Mesendoderm (in vitro differentiated cells): ENCODE results near the gene PPFIA2.

ENCODE experiments used
- DNase-seq: peaks from one replicate; pipeline ENCODE4 v3.0.0; 2013
- H2AK5ac ChIP-seq: 2 replicates; pipeline ENCODE4 v1.6.1; 2013; ENCODE audit warnings: low read length, inconsistent platforms
- H2BK120ac ChIP-seq: 2 replicates; pipeline ENCODE4 v1.6.1; 2013; ENCODE audit warnings: low read depth, mild to moderate bottlenecking, low read length, moderate library complexity, mixed read lengths
- H2BK15ac ChIP-seq: replicated peaks from 2 replicates; pipeline ENCODE4 v1.6.1; 2013; ENCODE audit warnings: low read depth, mild to moderate bottlenecking, moderate library complexity
- H2BK5ac ChIP-seq: 2 replicates; pipeline ENCODE4 v1.6.1; 2013; ENCODE audit warnings: low read length, inconsistent platforms
- H3K18ac ChIP-seq: 2 replicates; pipeline ENCODE4 v1.6.1; 2013; ENCODE audit warnings: mild to moderate bottlenecking, low read length, mixed read lengths
- H3K23ac ChIP-seq: one replicate; pipeline ENCODE4 v1.6.1; 2013; ENCODE audit warnings: low read length
- H3K27ac ChIP-seq: 2 replicates; pipeline ENCODE4 v1.5.1; 2013; ENCODE audit warnings: low read depth, mild to moderate bottlenecking, inconsistent platforms, low read length, moderate library complexity
- H3K27me3 ChIP-seq: 2 replicates; pipeline ENCODE4 v1.6.1; 2013; ENCODE audit warnings: low read length, control low read depth, mild to moderate bottlenecking, inconsistent platforms; ENCODE audit not compliant: insufficient read depth, poor library complexity
- H3K36me3 ChIP-seq: 2 replicates; pipeline ENCODE4 v1.6.1; 2013; ENCODE audit warnings: low read length, inconsistent platforms; ENCODE audit not compliant: control insufficient read depth, insufficient read depth
- H3K4ac ChIP-seq: one replicate; pipeline ENCODE4 v1.6.1; 2013; ENCODE audit warnings: low read depth, mild to moderate bottlenecking, low read length, moderate library complexity
- H3K4me1 ChIP-seq: 2 replicates; pipeline ENCODE4 v1.6.1; 2013; ENCODE audit warnings: low read depth, low read length, inconsistent platforms; ENCODE audit not compliant: control insufficient read depth
- H3K4me2 ChIP-seq: 2 replicates; pipeline ENCODE4 v1.6.1; 2013; ENCODE audit warnings: low read length
- H3K4me3 ChIP-seq: 2 replicates; pipeline ENCODE4 v1.5.1; 2013; ENCODE audit warnings: mild to moderate bottlenecking, low read length
- H3K56ac ChIP-seq: one replicate; pipeline ENCODE4 v1.6.1; 2013; ENCODE audit warnings: low read length
- H3K79me1 ChIP-seq: 2 replicates; pipeline ENCODE4 v1.6.1; 2013; ENCODE audit warnings: low read length, inconsistent platforms
- H3K79me2 ChIP-seq: 2 replicates; pipeline ENCODE4 v1.6.1; 2013; ENCODE audit warnings: mild to moderate bottlenecking, low read length; ENCODE audit not compliant: control insufficient read depth, insufficient read depth
- H3K9ac ChIP-seq: 2 replicates; pipeline ENCODE4 v1.6.1; 2013; ENCODE audit warnings: low read length, inconsistent platforms
- H4K5ac ChIP-seq: one replicate; pipeline ENCODE4 v1.6.1; 2013; ENCODE audit warnings: low read length
- H4K8ac ChIP-seq: one replicate; pipeline ENCODE4 v1.6.1; 2013; ENCODE audit warnings: low read depth, mild to moderate bottlenecking, control low read depth, low read length, moderate library complexity
- WGBS: extraction: QIAGEN DNeasy Blood & Tissue Kit; methylation state at CpG from one replicate; pipeline ENCODE4 v1.1.7; 2013; ENCODE audit warnings: low lambda C conversion rate, missing lambda C conversion rate; ENCODE audit not compliant: insufficient coverage; ENCODE audit errors: extremely low coverage; 5-methylcytosine and 5-hydroxymethylcytosine counted together

Gene PPFIA2

GRCh38 chr12:81779216-81779615 lies 20.1 kb upstream of the PPFIA2 start:
- Histone ChIP-seq H2BK15ac (no peak overlapping the region), H3K9ac (no peak overlapping the region), H3K18ac (no peak overlapping the region), H4K5ac (no peak overlapping the region), H3K27ac (no peak overlapping the region), H3K79me2 (no peaks in the 10 kb centered on the region), H3K79me1 (no peaks in the 10 kb centered on the region), H3K4me1 (no peaks in the 10 kb centered on the region), H3K36me3 (no peaks in the 10 kb centered on the region), H3K4me3 (no peak overlapping the region), H2BK5ac (no peak overlapping the region), H3K4ac (no peak overlapping the region), H2AK5ac (no peak overlapping the region), H2BK120ac (no peak overlapping the region), H3K27me3 (no peaks in the 10 kb centered on the region), H3K56ac (no peak overlapping the region), H3K4me2 (no peak overlapping the region), H3K23ac (no peak overlapping the region), H4K8ac (no peak overlapping the region)
- no peak for DNase-seq

DNA sequence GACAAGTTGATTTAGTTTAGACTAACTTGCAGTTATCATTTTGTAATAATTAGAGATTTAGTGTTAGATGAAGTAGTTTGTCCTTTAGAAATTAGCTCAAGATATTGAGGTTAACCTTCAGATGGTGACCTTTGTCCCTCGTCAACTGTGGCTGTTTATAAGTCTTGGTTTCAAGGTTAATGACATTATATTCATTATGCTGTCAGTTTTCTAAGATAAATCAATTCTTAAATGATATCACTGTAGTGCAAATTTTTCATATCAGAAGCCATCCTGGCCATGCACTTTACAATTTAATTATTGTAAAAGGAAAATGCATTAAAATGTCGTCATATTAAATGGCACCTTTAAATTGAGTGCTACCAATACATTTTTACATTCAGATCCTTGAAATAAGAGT lies 19.6 kb upstream of the PPFIA2 start:
- no peak overlapping the region for H2BK15ac ChIP-seq
- H3K23ac ChIP-seq: no peak overlapping the region
- H4K5ac ChIP-seq: no peak overlapping the region
- no peak overlapping the region for H3K27ac ChIP-seq
- H3K4ac ChIP-seq: no peak overlapping the region
- H3K4me1 ChIP-seq: no peaks in the 10 kb centered on the region
- H3K27me3 ChIP-seq: no peaks in the 10 kb centered on the region
- H3K79me1 ChIP-seq: no peaks in the 10 kb centered on the region
- H3K4me3 ChIP-seq: no peak overlapping the region
- no peak overlapping the region for H3K4me2 ChIP-seq
- no peak overlapping the region for H3K18ac ChIP-seq
- no peak overlapping the region for H3K9ac ChIP-seq
- no peak overlapping the region for H2BK120ac ChIP-seq
- no peak overlapping the region for H4K8ac ChIP-seq
- no peaks in the 10 kb centered on the region for H3K36me3 ChIP-seq
- no peak for DNase-seq
- WGBS: no CpG with 5 or more reads among the region's 2 CpGs
- H2BK5ac ChIP-seq: no peak overlapping the region
- H3K56ac ChIP-seq: no peak overlapping the region
- no peak overlapping the region for H2AK5ac ChIP-seq
- H3K79me2 ChIP-seq: no peaks in the 10 kb centered on the region

DNA sequence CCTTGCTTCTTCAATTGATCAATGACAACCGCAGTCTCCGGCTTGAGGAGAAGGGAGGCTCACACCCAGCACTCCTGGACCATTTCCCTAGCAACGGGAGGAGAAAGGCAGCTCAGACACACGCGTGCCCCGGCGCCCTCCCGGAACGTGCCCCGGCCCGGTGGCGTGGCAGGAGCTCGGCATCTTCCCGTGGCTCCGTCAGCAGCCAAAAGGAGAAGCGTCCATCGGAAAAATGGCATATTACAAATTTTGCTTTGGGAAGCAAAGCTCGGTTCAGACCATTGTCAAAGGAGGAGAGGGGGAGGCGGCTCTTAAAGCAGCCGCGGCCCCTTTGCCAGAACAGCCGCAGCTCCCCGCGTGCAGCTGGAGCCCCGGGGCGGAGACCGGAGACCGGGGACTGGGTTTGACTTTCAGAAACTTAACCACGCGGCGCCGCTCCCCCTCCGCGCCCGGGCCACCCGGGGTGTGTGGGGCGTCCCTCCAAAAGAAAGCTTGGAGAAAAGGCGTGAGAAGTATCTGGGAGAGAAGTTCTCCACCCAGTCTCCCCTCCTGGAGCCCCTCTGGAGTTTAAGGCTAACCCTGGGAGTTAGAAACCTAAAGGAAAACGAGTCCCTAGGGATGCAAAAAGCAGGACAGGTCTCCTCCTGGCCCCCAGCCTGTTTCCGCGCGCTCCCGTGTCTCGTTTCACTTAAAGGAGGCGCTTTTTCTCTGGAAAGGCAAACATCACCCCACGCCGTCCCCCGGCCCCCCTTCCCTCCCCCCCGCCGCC lies 545 bp downstream of the PPFIA2 start:
- Histone ChIP-seq H3K9ac (no peak overlapping the region), H3K27ac (no peak overlapping the region), H3K27me3 (peaks cover 4% of the 10 kb centered on the region), H3K4me2 (peak overlapping the region; percentile 62), H3K79me2 (no peaks in the 10 kb centered on the region), H2BK15ac (no peak overlapping the region), H4K5ac (no peak overlapping the region), H3K4ac (no peak overlapping the region), H2BK120ac (no peak overlapping the region), H2AK5ac (no peak overlapping the region), H3K18ac (no peak overlapping the region), H3K56ac (no peak overlapping the region), H3K79me1 (no peaks in the 10 kb centered on the region), H2BK5ac (no peak overlapping the region), H4K8ac (no peak overlapping the region), H3K23ac (no peak overlapping the region), H3K4me3 (peak overlapping the region; percentile 22), H3K4me1 (no peaks in the 10 kb centered on the region), H3K36me3 (no peaks in the 10 kb centered on the region)
- peak; percentile 55 for DNase-seq
- no CpG with 5 or more reads among the region's 50 CpGs for WGBS

GRCh38 chr12:81757731-81758365 lies 1.3 kb downstream of the PPFIA2 start:
- Histone ChIP-seq H2BK15ac (no peak overlapping the region), H3K4ac (no peak overlapping the region), H4K5ac (no peak overlapping the region), H3K9ac (no peak overlapping the region), H3K36me3 (no peaks in the 10 kb centered on the region), H2BK5ac (no peak overlapping the region), H3K79me2 (no peaks in the 10 kb centered on the region), H3K79me1 (no peaks in the 10 kb centered on the region), H3K4me3 (no peak overlapping the region), H2AK5ac (no peak overlapping the region), H3K23ac (no peak overlapping the region), H3K18ac (no peak overlapping the region), H3K27me3 (peaks cover 4% of the 10 kb centered on the region), H3K4me1 (no peaks in the 10 kb centered on the region), H4K8ac (no peak overlapping the region), H2BK120ac (no peak overlapping the region), H3K4me2 (no peak overlapping the region), H3K56ac (no peak overlapping the region), H3K27ac (no peak overlapping the region)
- no peak for DNase-seq
- WGBS: no CpG with 5 or more reads among the region's 7 CpGs

GRCh38 chr12:81729781-81730180 lies 29.4 kb downstream of the PPFIA2 start:
- no CpG with 5 or more reads among the region's 2 CpGs for WGBS
- Histone ChIP-seq H3K79me2 (no peaks in the 10 kb centered on the region), H3K4me3 (no peak overlapping the region), H3K79me1 (no peaks in the 10 kb centered on the region), H3K18ac (no peak overlapping the region), H2BK15ac (no peak overlapping the region), H3K56ac (no peak overlapping the region), H3K36me3 (no peaks in the 10 kb centered on the region), H2BK120ac (no peak overlapping the region), H3K4me1 (no peaks in the 10 kb centered on the region), H3K4me2 (no peak overlapping the region), H3K4ac (no peak overlapping the region), H3K27ac (no peak overlapping the region), H4K5ac (no peak overlapping the region), H3K27me3 (no peaks in the 10 kb centered on the region), H3K9ac (no peak overlapping the region), H4K8ac (no peak overlapping the region), H3K23ac (no peak overlapping the region), H2AK5ac (no peak overlapping the region), H2BK5ac (no peak overlapping the region)
- DNase-seq: no peak

GRCh38 chr12:81727391-81727790 lies 31.8 kb downstream of the PPFIA2 start:
- Histone ChIP-seq H2BK15ac (no peak overlapping the region), H3K56ac (no peak overlapping the region), H3K4ac (no peak overlapping the region), H2BK5ac (no peak overlapping the region), H4K5ac (no peak overlapping the region), H3K4me1 (no peaks in the 10 kb centered on the region), H3K18ac (no peak overlapping the region), H3K27me3 (no peaks in the 10 kb centered on the region), H3K4me2 (no peak overlapping the region), H4K8ac (no peak overlapping the region), H3K4me3 (no peak overlapping the region), H3K36me3 (no peaks in the 10 kb centered on the region), H3K27ac (no peak overlapping the region), H3K79me1 (no peaks in the 10 kb centered on the region), H3K79me2 (no peaks in the 10 kb centered on the region), H3K23ac (no peak overlapping the region), H3K9ac (no peak overlapping the region), H2BK120ac (no peak overlapping the region), H2AK5ac (no peak overlapping the region)
- no peak for DNase-seq
